Measurements from ENCODE around the gene A2M. TPM values are rescaled to one million over a fixed set of nuclear protein-coding genes. Genes with fewer than 3 reads are reported as not detected.
A peak's percentile ranks its signal among the peaks of the same experiment; 100 is the strongest.

The A2M gene
- total and polyA plus RNA-seq, 2 of the 13 experiments (the other 11 are each of a cell fraction or from before 2014, with no cell fraction given), result 2,807 to 6,551 TPM

GRCh38 chr12:9032202-9032964 is 83.3 kb downstream of the A2M start:
- H3K4me3 ChIP-seq (replicated peaks in 1 of 3; ENCODE audit: insufficient read depth in 1 of 3, low read depth in 2 of 3, low read length in 3 of 3), result no peak overlapping the region
- no peak for FAIRE-seq
- H3K27me3 ChIP-seq (ENCODE audit: control insufficient read depth in 1 of 2, insufficient read depth in 2 of 2, low read length in 2 of 2), result no peaks in the 10 kb centered on the region; a peak in 1 of 5 replicates
- H3K9ac ChIP-seq (ENCODE audit: insufficient read depth, low read depth, low read length), result no peak overlapping the region
- in situ Hi-C loops (cut with HindIII; ENCODE audit: extremely low pct_ligation_motif_present, low pct_unique_long_range_greater_than_20kb), result loop anchor here (25.0 kb wide), 1 partner anchor 95 kb away; the partner anchor contains the start of gene M6PR
- no peaks in the 10 kb centered on the region for H3K79me2 ChIP-seq (ENCODE audit: insufficient read depth, low read length)
- H2AFZ ChIP-seq (ENCODE audit: low read length), result no peak overlapping the region
- TF ChIP-seq STAG1 (CRISPR knock-in tag; IDR thresholded peaks at IDR 0.05), result 0 out of 2 replicates have a peak, but pooled peaks have one; percentile 10
- no peak for TF ChIP-seq WIZ (CRISPR knock-in tag; IDR thresholded peaks at IDR 0.05)
- no peak for TF ChIP-seq PRDM4 (CRISPR knock-in tag; IDR thresholded peaks at IDR 0.05; ENCODE audit: borderline replicate concordance)
- no peak for TF ChIP-seq NFE2L2 (IDR thresholded peaks at IDR 0.05; ENCODE audit: low read length)
- TF ChIP-seq, protein P1, sequence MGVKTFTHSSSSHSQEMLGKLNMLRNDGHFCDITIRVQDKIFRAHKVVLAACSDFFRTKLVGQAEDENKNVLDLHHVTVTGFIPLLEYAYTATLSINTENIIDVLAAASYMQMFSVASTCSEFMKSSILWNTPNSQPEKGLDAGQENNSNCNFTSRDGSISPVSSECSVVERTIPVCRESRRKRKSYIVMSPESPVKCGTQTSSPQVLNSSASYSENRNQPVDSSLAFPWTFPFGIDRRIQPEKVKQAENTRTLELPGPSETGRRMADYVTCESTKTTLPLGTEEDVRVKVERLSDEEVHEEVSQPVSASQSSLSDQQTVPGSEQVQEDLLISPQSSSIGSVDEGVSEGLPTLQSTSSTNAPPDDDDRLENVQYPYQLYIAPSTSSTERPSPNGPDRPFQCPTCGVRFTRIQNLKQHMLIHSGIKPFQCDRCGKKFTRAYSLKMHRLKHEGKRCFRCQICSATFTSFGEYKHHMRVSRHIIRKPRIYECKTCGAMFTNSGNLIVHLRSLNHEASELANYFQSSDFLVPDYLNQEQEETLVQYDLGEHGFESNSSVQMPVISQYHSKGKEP (CRISPR knock-in tag; IDR thresholded peaks at IDR 0.05), result no peak
- 37% methylated on average over 5 of the region's 5 CpGs for WGBS (ENCODE audit: low lambda C conversion rate)
- BruUV-seq (replicated peaks), result no TSS peak
- POLR2A ChIA-PET, result interaction anchor here (1.8 kb wide), 1 partner anchor 83 kb away, joined by 6 read pairs; the partner anchor contains the start of gene M6PR
- no peaks in the 10 kb centered on the region for H4K20me1 ChIP-seq (ENCODE audit: insufficient read depth, low read length)
- H3K4me2 ChIP-seq (ENCODE audit: low read depth, low read length), result no peak overlapping the region
- DNase-seq (ENCODE audit: low spot score), result no peak
- H3K27ac ChIP-seq (ENCODE audit: extremely low read length, insufficient read depth, low read length), result no peak overlapping the region
- no peaks in the 10 kb centered on the region for H3K9me3 ChIP-seq (ENCODE audit: low read length)
- ATAC-seq, result no peak; the same call in 2 of the 3 replicates
- no peaks in the 10 kb centered on the region for H3K36me3 ChIP-seq (replicated peaks in 1 of 2; ENCODE audit: control insufficient read depth in 1 of 2, insufficient read depth in 2 of 2, low read length in 2 of 2)
- intact Hi-C loops (cut with micrococcal nuclease; ENCODE audit: unreplicated experiment), result loop anchor here (5.0 kb wide), 1 partner anchor 45 kb away; the partner anchor contains the start of gene KLRG1
- CTCF ChIA-PET (ENCODE audit: low intra/inter-chr PET ratio, low total read pairs), result no interaction called here
- H3K4me1 ChIP-seq (ENCODE audit: insufficient read depth, low read length), result peaks cover 18% of the 10 kb centered on the region

Measured in HepG2 (cell line).